HTR-8/SVneo (cell line): ENCODE results near the gene DCXR.
"Not testable (repeated sequence)": the region's sequence is repeated elsewhere in the genome, so short reads cannot be mapped to it uniquely, and the experiment has no call there.

Source experiments
- DNase-seq: peaks from one replicate; pipeline ENCODE4 v3.0.0; 2011; ENCODE audit warnings: low spot score, mixed read lengths; ENCODE audit not compliant: insufficient read length
- FAIRE-seq: peaks from 2 replicates; lab custom pipeline; 2011; peaks lifted over from hg19 to GRCh38; lab: Jason Lieb, UNC

Gene DCXR

GRCh38 chr17:82045936-82046484, 8.5 kb upstream of the DCXR start:
- FAIRE-seq (no peak), DNase-seq (no peak)

- DNase-seq = no peak
- FAIRE-seq = no peak
Measured at GRCh38 chr17:82043507-82043906, 6.0 kb upstream of the DCXR start.

GRCh38 chr17:82042649-82043048, 5.2 kb upstream of the DCXR start:
- DNase-seq = no peak

GRCh38 chr17:82041144-82041814, 3.8 kb upstream of the DCXR start:
- DNase-seq = no peak
- no peak for FAIRE-seq

More at GRCh38 chr17:82042649-82043048, 5.2 kb upstream of the DCXR start:
- peak; percentile 83 for FAIRE-seq

- DNase-seq (no peak), FAIRE-seq (no peak)
Measured at GRCh38 chr17:82039695-82040299, 2.3 kb upstream of the DCXR start.

GRCh38 chr17:82038796-82039409, 1.4 kb upstream of the DCXR start:
- FAIRE-seq, DNase-seq: not testable (repeated sequence)

GRCh38 chr17:82037889-82038195, 345 bp upstream of the DCXR start:
- FAIRE-seq (no peak), DNase-seq (no peak)

- FAIRE-seq = no peak
- DNase-seq = no peak
Measured at GRCh38 chr17:82036634-82037091, 834 bp downstream of the DCXR start.

- FAIRE-seq (no peak), DNase-seq (no peak)
Measured at GRCh38 chr17:82035956-82036633, 1.4 kb downstream of the DCXR start.

- FAIRE-seq (no peak), DNase-seq (no peak)
Measured at GRCh38 chr17:82035488-82035887, 2.0 kb downstream of the DCXR start.

- no peak for DNase-seq
- FAIRE-seq = no peak
Measured at GRCh38 chr17:82034371-82035011, 3.0 kb downstream of the DCXR start.

- FAIRE-seq = no peak
- DNase-seq = no peak
Measured at GRCh38 chr17:82033359-82034085, 4.0 kb downstream of the DCXR start.

- FAIRE-seq = no peak
- DNase-seq = peak; percentile 41
Measured at GRCh38 chr17:82031885-82032627, 5.4 kb downstream of the DCXR start.

GRCh38 chr17:82031303-82031884, 6.1 kb downstream of the DCXR start, which contains the start of gene RAC3:
Gene RAC3 (plus strand): TSS chr17:82031678. CDS start chr17:82031762, 84 bp downstream.
- DNase-seq (peak; percentile 45), FAIRE-seq (no peak)

GRCh38 chr17:82030470-82031302, 6.8 kb downstream of the DCXR start:
- FAIRE-seq (peak; percentile 75), DNase-seq (peak; percentile 84)

- DNase-seq = no peak
- FAIRE-seq = no peak
Measured at GRCh38 chr17:82029990-82030469, 7.5 kb downstream of the DCXR start.

- FAIRE-seq (no peak), DNase-seq (no peak)
Measured at GRCh38 chr17:82029391-82029790, 8.1 kb downstream of the DCXR start.
